ENCODE measurements around the gene NSD2. TPM values are rescaled to one million over a fixed set of nuclear protein-coding genes. Genes with fewer than 3 reads are reported as not detected.

The NSD2 gene
- total RNA-seq, 1 experiment from 2014 or later = 128 TPM

- no peak for TF ChIP-seq CBFB (CRISPR knock-in tag; IDR thresholded peaks at IDR 0.05; ENCODE audit: low read depth)
- TF ChIP-seq CREB1 (CRISPR knock-in tag; IDR thresholded peaks at IDR 0.05) = no peak
- TF ChIP-seq PREB (CRISPR knock-in tag; IDR thresholded peaks at IDR 0.05; ENCODE audit: borderline replicate concordance) = no peak
- TF ChIP-seq TEAD1 (CRISPR knock-in tag; IDR thresholded peaks at IDR 0.05) = no peak
- no peak for TF ChIP-seq GTF2I (CRISPR knock-in tag; conservative IDR thresholded peaks at IDR 0.05)
- TF ChIP-seq EMX1 (CRISPR knock-in tag; IDR thresholded peaks at IDR 0.05) = no peak
- no peak for TF ChIP-seq NR2C2 (CRISPR knock-in tag; IDR thresholded peaks at IDR 0.05)
- no peak for TF ChIP-seq SMAD4 (CRISPR knock-in tag; IDR thresholded peaks at IDR 0.05)
- TF ChIP-seq ZNF232 (CRISPR knock-in tag; IDR thresholded peaks at IDR 0.05) = no peak
- no peak for TF ChIP-seq ERG (CRISPR knock-in tag; IDR thresholded peaks at IDR 0.05)
- TF ChIP-seq MAX (CRISPR knock-in tag; IDR thresholded peaks at IDR 0.05) = no peak
- TF ChIP-seq ZNF416 (CRISPR knock-in tag; IDR thresholded peaks at IDR 0.05) = no peak
- TF ChIP-seq ZNF317 (CRISPR knock-in tag; IDR thresholded peaks at IDR 0.05; ENCODE audit: borderline replicate concordance, low read depth) = no peak
Measured at GRCh38 chr4:2007804-2008670, 136.8 kb downstream of the NSD2 start (continued).

GRCh38 chr4:2008671-2008920 lies 137.4 kb downstream of the NSD2 start:
- no peak for TF ChIP-seq MYBL2 (CRISPR knock-in tag; IDR thresholded peaks at IDR 0.05)
- TF ChIP-seq JUN (CRISPR knock-in tag; IDR thresholded peaks at IDR 0.05) = no peak
- peak; percentile 73; the same call in 1 of the 2 replicates for TF ChIP-seq FOXK1 (CRISPR knock-in tag; IDR thresholded peaks at IDR 0.05)
- peak; percentile 68; the same call in 1 of the 2 replicates for TF ChIP-seq FOXP4 (CRISPR knock-in tag; IDR thresholded peaks at IDR 0.05)
- TF ChIP-seq ZNF219 (CRISPR knock-in tag; IDR thresholded peaks at IDR 0.05; ENCODE audit: borderline replicate concordance) = peak; percentile 35; the same call in 1 of the 2 replicates
- no peak for TF ChIP-seq GRHL2 (CRISPR knock-in tag; IDR thresholded peaks at IDR 0.05; ENCODE audit: insufficient replicate concordance, severe bottlenecking)
- no peak for TF ChIP-seq FOXJ3 (CRISPR knock-in tag; IDR thresholded peaks at IDR 0.05; ENCODE audit: borderline replicate concordance)
- no peak for TF ChIP-seq ZNF263 (CRISPR knock-in tag; IDR thresholded peaks at IDR 0.05; ENCODE audit: low read depth)
- no peak for TF ChIP-seq AR (CRISPR knock-in tag; IDR thresholded peaks at IDR 0.05)
- TF ChIP-seq TP53 (CRISPR knock-in tag; IDR thresholded peaks at IDR 0.05) = 0 out of 2 replicates have a peak, but pooled peaks have one; percentile 55
- no peak for TF ChIP-seq FOXP1 (CRISPR knock-in tag; IDR thresholded peaks at IDR 0.05; ENCODE audit: borderline replicate concordance)
- no peak for TF ChIP-seq CREB1 (CRISPR knock-in tag; IDR thresholded peaks at IDR 0.05)
- no peak; the same call in 1 of the 2 replicates for TF ChIP-seq TCF7 (CRISPR knock-in tag; IDR thresholded peaks at IDR 0.05; ENCODE audit: low read depth)
- TF ChIP-seq TEAD1 (CRISPR knock-in tag; IDR thresholded peaks at IDR 0.05) = peak; percentile 74; the same call in 1 of the 2 replicates
- 0 out of 2 replicates have a peak, but pooled peaks have one; percentile 74 for TF ChIP-seq ZBTB21 (CRISPR knock-in tag; IDR thresholded peaks at IDR 0.05; ENCODE audit: borderline replicate concordance)
- Mint-ChIP-seq H3K27me3 (ENCODE audit: low read depth) (peaks cover 6% of the 10 kb centered on the region), H3K27ac (peak overlapping the region; percentile 45), H3K36me3 (peaks cover 9% of the 10 kb centered on the region), H3K4me3 (peak overlapping the region; percentile 85), H3K9me3 (no peaks in the 10 kb centered on the region), H3K4me1 (peaks cover 14% of the 10 kb centered on the region)
- DNase-seq (ENCODE audit: low spot score) (no peak), ATAC-seq (peak; percentile 19)
- POLR2A ChIA-PET = interaction anchor here (1.0 to 1.1 kb wide), 2 partner anchors 27 to 117 kb away, joined by 3 to 4 read pairs; no protein-coding TSS in a partner anchor
- CTCF ChIA-PET = interaction anchor here (0.7 to 1.3 kb wide), 3 partner anchors 17 to 212 kb away, joined by 3 to 4 read pairs (median 3); a partner anchor contains a TSS

All from WTC11 (cell line).